ENCODE measurements around the gene UBE2G1.
"Not testable (repeated sequence)": the region's sequence is repeated elsewhere in the genome, so short reads cannot be mapped to it uniquely, and the experiment has no call there.

The UBE2G1 gene

DNA sequence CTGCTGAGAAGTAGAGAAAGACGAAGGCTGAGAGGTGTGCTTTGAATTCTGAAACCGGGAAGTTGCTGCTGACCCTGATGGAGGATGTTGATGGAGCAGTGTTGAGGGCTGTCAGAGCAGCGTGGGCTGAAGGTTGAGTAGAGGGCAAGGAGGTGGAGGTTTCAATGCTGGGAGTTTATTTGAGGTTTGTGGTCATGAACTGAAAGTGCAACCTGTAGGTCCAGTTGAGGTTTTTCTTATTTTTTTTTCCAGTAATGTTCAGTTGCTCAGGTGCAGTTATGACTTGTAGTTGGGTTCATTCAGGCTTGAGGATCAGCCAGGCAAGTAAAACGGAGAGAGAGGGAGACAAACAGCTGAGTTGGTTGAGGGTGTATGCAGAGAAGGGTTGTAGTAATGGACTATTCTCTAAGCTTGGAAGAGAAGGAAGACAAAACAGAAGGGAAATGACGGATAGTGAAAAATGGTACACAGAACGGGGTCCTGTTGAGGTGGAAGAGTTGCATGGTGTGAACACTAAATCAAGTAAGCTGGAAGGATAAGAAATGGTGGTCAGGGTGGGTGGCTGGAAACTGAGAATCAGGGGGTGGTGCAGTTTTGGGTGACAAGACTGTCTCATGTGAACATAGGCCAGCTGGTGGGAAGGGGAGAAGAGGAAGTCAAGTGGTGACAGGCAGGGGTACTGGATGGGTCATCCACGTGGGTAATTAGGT lies 8.7 kb upstream of the UBE2G1 start:
- no peak for DNase-seq (ENCODE audit: low read depth)

DNA sequence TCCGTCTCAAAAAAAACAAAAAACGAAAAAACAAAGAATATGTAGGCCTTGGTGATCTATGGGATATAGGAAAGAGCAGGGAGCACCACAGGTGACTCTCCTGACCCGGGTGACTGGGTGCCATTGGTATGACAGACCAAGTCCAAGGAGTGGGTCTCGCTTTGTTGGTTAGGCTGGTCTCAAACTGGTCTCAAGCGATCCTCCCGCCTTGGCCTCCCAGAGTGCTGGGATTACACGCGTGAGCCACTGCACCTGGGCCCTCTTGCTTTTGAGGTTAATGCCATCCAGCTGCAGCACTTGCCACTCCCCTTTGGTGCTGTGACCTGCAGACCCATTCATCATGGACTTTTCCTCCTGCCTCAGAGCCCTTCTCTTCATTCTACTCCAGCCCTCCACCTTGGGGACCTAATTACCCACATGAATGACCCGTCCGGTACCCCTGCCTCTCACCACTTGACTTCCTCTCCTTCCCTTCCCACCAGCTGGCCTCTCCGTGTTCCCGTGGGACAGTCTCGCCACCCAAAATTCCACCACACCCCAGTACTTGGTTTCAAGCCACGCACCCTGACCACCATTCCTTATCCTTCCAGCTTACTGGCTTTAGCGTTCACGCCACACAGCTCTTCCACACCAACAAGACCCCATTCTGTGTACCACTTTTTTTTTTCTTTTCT lies 3.2 kb upstream of the UBE2G1 start:
- no peak for DNase-seq (ENCODE audit: low read depth)

DNA sequence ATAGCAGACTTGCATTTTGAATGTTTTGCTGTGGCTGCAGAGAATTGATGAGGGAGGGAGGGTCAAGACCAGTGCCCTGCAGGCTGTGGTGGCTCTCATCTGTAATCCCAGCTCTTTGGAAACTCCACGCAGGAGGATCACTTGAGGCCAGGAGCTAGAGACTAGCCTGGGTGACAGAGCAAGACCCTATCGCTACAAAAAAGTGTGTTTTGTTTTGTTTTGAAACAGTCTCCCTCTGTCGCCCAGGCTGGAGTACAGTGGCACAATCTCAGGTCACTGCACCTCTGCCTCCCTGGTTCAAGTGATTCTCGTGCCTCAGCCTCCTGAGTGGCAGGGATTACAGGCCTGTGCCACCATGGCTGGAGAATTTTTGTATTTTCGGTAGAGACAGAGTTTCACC lies 1.9 kb upstream of the UBE2G1 start:
- no peak for DNase-seq (ENCODE audit: low read depth)

DNA sequence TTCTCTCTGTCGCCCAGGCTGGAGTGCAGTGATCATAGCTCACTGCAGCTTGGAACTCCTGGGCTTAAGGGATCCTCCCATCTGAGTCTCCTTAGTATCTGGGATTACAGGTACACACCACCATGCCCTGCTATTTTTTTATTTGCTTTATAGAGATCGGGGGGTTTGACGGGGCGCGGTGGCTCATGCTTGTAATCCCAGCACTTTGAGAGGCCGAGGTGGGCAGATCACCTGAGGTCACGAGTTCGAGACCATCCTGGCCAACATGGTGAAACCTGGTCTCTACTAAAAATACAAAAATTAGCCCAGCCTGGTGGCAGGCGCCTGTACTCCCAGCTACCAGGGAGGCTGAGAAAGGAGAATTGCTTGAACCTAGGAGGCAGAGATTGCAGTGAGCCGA lies 702 bp upstream of the UBE2G1 start:
- not testable (repeated sequence) for DNase-seq (ENCODE audit: low read depth)

DNA sequence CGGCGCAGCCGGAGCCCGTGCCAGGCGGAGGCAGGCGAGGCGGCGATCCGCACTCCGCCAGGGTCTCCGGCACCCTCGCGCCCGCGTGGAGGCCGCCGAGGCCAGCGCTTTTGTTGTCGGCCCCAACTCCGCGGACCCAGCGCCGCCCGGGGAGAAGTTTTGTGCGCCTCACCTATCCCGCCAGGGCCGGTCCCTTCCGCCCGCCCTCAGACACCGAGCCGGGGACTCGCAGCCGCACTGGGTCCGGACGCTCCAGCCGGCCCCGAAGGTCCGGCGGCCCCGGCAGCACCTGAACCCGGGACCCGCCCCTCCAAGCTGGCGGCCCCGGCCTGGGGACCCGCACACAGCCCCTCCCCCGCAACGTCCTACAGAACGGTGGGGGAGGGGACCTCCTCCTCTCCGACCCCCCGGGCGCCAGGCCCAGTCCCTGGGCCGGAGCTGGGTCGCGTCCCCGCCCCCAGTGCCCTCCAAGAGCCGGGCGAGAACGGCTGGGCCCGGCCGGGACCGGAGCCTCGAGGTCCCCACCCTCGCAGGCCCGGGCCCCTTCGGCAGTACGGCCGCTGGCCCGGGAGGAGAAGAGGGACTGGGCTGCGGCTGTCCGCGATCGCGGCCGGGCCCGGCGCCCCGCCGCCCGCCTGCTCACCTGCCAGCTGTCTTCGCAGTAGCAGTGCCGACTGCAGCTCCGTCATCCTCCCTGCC lies 698 bp downstream of the UBE2G1 start:
- peak; percentile 6 for DNase-seq (ENCODE audit: low read depth)

DNA sequence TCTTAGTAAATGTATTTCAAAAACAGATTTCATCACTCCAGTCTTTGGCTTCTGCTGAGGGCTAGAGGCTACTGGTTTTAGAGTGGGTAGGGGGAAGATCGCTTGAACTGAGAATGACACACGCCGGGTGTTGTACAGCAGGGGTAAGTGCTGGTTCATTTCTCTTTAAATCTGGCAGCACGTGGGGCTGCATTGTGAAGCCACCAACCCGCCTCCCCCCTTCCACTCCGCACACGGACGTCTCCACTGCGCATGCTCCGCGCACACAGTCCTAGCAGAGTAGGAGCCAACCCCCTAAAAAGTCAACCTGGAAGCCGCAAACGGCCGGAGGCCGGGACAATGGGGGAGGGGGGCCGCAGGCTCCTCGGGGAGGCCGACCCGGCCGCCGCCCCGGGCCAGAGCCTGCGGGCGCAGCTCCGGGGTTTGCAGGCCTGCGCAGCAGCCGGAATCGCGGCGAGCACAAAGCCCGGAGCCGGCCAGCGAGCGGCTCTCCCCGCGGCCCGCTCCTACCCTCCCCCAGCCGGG lies 1.3 kb downstream of the UBE2G1 start:
- peak; percentile 75 for DNase-seq (ENCODE audit: low read depth)

DNA sequence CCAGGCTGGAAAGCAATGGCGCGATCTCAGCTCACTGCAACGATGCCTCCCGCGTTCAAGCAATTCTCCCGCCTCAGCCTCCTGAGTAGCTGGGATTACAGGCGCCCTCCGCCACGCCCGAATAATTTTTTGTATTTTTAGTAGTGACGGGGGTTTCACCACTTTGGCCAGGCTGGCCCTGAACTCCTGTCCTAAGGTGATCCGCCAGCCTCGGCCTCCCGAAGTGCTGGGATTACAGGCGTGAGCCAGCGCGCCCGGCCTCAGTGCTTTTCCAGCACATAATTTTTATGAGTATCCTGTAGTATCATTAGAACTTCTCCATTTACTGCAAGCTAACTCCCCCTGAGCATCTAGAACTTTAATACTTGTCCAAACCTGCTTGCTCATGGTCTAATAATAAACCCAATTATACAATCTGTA lies 1.8 kb downstream of the UBE2G1 start:
- DNase-seq (ENCODE audit: low read depth) = no peak

DNA sequence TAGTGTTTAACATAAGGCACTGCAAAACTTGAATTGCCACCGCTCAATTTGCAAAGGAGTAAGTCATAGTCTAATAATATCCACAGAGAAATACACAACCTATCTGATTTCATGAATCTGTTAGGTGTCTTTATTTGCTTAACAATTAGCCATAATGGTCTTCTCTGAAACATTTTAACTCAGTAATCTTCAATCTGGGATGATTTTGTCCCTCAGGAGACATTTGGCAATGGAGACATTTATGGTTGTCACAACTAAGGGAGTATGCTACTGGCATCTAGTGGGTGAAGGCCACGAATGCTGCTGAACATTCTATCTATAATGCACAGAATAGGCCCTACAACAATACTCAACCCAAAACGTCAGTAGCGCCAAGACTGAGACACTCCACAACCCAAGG lies 4.3 kb downstream of the UBE2G1 start:
- DNase-seq (ENCODE audit: low read depth) = no peak

DNA sequence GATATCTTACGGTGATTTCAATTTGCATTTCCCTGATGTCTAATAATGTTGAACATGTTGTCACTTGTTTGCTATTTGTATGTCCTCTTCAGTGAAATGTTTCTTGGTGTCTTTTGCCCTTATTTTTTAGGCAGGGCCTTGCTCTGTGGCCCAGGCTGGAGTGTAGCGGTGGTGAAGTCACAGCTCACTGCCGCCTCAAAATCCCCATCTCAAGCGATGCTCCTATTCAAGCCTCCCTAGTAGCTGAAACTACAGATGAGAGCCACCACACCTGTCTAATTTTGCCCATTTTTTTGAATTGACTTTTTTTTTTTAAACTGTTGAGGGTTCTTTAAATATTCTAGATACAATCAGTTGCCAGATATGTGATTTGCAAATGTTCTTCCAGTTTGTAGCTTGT lies 8.3 kb downstream of the UBE2G1 start:
- no peak for DNase-seq (ENCODE audit: low read depth)

DNA sequence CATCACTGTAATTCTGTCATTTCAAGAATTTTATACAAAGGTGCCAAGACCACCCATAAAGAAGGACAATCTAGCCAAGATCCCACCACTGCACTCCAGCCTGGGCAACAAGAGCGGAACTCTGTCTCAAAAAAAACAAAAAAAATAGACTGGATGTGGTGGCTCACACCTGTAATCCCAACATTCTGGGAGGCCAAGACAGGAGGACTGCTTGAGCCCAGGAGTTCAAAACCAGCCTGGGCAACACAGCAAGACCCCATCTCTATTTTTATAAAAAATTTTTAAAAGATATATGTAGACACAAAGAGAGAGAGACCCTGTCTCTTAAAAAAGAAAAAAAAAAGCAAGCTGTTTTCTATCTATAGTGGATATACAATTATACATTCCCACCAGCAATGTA lies 8.8 kb downstream of the UBE2G1 start:
- DNase-seq (ENCODE audit: low read depth) = no peak

DNA sequence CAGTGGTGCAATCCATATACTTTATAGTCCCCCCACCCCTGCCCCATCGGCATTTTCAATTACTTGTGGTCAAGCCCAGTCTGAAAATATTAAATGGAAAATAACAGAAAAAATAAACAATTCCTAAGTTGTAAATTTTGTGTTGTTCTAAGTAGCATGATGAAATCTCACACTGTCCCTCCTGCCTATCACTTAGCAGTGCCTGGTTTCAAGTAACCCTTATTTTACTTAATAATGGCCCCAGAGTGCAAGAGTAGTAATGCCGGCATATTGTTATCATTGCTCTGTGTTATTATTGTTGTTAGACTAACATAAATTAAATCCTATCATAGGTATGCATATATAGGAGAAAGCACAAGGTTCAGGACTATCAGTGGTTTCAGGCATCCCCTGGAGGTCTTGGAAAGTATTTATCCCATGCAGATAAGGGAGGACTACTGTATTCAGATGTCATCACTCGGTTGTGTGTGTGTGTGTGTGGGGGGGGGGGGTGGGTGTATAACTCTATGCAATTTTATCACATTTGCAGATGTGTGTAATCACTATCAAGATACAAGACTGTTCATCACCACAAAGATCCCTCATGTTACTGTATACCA lies 9.3 kb downstream of the UBE2G1 start:
- no peak for DNase-seq (ENCODE audit: low read depth)

DNA sequence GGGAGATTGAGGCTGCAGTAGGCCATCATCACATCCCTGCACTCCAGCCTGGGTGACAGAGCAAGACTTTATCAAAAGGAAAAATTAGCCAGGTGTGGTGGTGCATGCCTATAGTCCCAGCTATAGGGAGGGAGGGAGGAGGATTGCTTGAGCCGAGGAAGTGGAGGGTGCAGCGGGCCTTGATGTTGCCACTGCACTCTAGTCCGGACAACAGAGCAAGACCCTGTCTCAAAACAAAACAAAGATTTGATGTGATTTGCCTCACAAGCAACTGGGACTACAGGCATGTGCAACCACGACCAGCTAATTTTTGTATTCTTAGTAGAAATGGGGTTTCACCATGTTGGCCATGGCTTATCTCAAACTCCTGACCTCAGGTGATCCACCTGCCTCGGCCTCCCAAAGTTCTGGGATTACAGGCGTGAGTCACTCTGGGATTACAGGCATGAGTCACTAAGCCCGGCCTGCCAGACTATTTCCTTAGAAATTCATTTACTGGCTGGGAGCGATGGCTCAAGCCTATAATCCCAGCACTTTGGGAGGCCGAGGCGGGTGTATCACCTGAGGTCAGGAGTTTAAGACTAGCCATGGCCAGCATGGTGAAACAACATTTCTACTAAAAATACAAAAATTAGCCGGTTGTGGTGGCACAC lies 11.5 kb downstream of the UBE2G1 start:
- DNase-seq (ENCODE audit: low read depth) = no peak

DNA sequence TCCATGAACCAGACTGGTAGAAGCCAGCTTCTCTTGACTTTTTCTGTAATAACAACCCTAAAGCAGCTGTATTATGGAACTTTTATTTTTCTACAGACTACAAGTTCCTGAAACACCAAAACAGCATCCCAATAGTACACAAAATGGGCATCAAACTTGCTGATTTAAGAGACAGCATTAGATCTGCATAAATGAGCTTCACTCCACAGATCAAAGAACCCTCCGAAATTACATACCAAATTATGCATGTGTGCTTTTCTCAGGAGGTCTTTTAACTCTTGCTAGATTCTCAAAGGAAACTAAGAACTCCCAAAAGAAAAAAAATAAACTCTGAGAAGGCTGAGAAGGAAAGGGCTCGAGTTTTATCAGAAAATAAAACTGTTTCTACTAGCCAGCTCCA lies 12.3 kb downstream of the UBE2G1 start:
- DNase-seq (ENCODE audit: low read depth) = no peak

DNA sequence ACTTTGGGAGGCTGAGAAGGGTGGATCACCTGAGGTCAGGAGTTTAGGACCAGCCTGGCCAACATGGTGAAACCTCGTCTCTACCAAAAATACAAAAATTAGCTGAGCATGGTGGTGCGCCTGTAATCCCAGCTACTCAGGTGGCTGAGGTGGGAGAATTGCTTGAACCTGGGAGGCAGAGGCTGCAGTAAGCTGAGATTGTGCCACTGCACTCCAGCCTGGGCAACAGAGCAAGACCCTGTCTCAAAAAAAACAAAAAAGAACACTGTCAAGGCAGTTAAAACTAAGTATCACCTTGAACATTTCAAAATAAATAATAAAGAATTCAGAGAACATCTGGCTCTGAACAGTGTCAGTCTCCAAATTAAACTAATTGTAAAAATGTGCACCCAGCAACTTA lies 16.3 kb downstream of the UBE2G1 start:
- not testable (repeated sequence) for DNase-seq (ENCODE audit: low read depth)

DNA sequence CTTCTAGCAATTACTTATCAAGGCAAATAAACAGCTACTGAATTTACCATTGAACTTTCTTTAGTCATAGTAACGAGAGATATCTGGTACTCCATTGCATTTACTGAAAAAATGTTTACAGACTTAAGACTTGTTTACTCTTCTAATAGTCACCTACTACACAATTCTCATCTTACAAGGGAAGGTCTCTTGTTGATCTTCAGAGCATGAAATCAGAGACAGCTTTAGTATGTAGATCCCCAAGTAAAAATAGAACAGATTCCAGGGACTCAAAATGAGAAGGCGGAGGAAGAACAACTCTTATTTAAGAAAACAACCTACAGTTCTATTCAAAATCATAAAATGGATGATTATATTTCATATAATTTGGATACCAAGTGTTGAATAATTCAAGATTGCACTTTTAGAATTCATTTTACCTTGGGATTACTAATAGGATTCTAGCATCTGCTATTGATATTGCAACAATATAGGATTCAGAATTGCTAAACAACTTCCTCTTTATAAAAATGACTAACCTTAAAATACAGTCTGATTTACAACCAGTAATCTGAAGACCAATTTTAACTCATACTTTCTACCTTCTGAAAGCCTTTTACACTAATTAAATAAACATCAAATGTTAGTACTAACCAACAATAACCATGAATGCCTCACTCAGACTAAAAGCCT lies 20.8 kb downstream of the UBE2G1 start:
- no peak for DNase-seq (ENCODE audit: low read depth)

DNA sequence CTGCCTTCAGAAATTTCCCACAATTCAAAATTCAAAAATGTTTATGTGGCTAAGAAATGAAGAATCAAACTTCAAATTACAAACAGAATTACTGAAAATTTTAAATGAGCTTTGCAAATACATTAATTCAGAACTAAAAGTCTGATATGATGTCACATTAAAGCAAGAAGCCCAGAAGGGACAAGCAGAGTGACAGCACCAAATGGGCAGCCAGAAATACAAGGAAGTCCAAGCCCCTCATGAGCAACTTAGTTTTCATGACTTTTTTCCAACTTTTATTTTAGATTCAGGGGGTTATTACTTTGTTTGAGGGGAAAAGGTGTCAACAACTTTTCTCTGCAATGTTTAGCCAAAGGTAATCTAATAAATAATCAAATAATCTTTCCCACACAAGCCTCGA lies 21.5 kb downstream of the UBE2G1 start:
- no peak for DNase-seq (ENCODE audit: low read depth)

DNA sequence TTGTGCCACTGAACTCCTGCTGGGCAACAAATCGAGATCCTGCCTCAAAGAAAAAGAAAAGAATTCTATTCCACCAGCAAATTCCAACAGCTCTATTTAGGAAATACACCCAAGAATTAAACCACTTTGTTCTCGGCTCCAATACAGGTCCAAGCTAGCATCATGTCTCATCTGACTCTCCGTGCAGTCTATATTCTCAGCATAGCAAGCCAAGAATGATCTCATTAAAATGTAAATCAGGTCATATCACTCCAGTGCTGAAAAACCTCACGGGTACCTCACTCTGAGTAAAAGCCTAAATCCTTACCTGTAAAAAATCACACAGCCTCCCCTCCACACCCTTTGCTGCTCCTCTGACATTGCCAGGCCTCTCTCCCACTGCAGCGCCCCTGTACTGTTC lies 23.9 kb downstream of the UBE2G1 start:
- DNase-seq (ENCODE audit: low read depth) = no peak

DNA sequence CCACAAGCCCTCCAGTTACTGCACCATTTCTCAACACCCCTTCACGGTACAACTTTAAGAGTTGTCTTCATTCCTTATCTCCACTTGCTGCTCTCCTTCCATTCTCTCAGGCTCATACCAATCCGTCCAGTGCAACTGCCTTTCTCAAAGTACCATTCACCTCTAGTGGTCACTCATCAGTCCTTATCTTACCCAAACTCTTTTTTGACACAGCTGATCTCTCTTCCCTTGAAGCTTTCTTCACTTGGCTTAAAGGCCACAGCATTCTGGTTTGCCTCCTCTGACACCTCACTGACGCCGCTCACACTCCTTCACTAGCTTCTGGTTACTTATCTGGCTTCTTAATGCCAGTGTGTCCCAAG lies 24.9 kb downstream of the UBE2G1 start:
- no peak for DNase-seq (ENCODE audit: low read depth)

DNA sequence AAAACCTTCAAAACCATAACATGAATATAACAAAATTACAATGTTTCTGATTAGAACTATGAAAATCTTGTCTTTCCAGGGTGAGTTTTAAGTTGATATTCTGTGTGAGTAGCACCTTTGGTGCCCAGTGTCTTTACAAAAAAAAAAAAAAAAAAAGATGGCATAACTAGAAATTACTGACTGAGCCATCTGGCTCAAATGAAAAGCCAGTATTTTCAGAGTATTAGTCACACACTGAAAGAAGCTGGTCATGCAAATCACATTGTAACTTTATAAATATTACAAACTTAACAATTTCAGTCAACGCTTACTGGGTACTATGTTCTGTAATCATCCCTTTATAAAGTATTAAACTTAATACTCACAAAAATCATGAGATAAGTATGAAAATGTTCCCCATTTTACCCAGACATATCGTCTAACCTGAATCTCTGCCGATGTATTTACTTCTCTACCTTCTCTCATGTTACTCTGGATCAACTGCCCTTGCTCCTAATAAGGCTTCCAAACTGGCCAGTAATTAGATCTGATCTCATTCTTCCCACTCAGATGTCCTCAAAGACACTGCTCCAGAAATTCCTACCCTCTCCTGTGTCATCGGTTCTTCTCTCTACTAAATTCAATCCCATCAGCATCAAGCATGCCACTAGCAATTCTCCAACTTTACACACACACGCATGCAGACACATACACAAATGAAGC lies 25.4 kb downstream of the UBE2G1 start:
- DNase-seq (ENCODE audit: low read depth) = no peak

DNA sequence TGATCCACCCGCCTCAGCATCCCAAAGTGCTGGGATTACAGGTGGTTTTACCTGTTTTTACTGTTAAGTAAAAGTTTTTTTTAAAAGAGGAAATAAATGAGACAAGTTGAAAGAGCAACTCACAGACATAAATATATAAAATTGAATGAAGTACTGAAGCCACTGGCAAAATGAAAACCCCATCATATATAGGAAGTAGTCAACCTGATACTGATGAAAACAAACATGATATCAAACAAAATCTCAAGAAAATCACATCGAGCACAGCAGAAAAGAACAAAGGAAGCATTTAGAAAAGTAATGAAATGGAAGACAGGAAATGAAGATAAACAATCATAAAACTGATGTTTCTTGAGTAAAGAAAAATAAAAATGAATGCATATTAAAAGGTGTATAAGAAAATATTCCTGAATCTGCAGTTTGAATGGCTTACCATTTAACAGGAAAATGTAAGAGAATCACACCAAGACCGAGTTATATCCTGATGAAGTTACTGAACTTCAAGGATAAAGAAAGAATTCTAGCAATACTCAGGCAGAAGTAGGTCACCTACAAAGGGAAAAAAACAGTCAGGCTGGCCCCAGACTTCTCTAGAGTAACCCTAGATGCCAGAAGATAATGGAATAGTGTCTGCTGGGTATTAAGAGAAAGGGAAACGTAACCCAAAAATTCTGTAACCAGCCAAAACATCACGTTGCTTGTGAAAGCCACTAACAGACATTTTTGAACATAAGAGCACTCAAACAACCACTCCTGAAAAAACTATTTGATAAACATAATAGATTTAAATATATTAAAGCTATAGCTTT lies 31.5 kb downstream of the UBE2G1 start:
- DNase-seq (ENCODE audit: low read depth) = no peak
